T-cell (primary cell): ENCODE data around the gene DAPK1. TPM values are rescaled to one million over a fixed set of nuclear protein-coding genes. Genes with fewer than 3 reads are reported as not detected.

ENCODE experiments used
- ATAC-seq, 4 experiments: fragments of 200-7000 bp in 3 of 4; fragments of 150-1000 bp in 1 of 4; cut with Tn5 transposase; replicated peaks in 1 of 4; 1 replicate in 3 of 4; 2 replicates in 1 of 4; pipeline ENCODE4 v1.10.0; 2021; ENCODE audit warnings: moderate library complexity in 3 of 4, mild to moderate bottlenecking in 2 of 4, moderate number of reproducible peaks in 1 of 4
- CTCF ChIA-PET, 2 donors: fragments of 300-600 bp; sonication (Branson Sonifier 250); formaldehyde crosslinking; loops; one replicate each; lab custom pipeline; 2022; ENCODE audit warnings: antibody characterized with exemption in 2 of 2; lab: Charles Lee
- POLR2A ChIA-PET, 2 donors: fragments of 300-600 bp; sonication (Branson Sonifier 250); formaldehyde crosslinking; loops; one replicate each; lab custom pipeline; 2022; ENCODE audit warnings: antibody characterized with exemption in 2 of 2; lab: Charles Lee
- DNase-seq, 35 experiments: peaks; one replicate each; pipeline versions ENCODE4 v3.0.0 to v3.0.0-alpha.2; 2013 to 2023
- H3K27ac ChIP-seq: one replicate; pipeline ENCODE4 v1.5.1; 2013; ENCODE audit warnings: low read length
- H3K27me3 ChIP-seq, 2 experiments: replicated peaks in 1 of 2; 1 replicate in 1 of 2; 2 replicates in 1 of 2; pipeline versions ENCODE4 v1.6.1 to v1.7.0; 2013; ENCODE audit warnings: low read length in 1 of 2, mixed read lengths in 1 of 2; ENCODE audit not compliant: control insufficient read depth in 2 of 2, insufficient read depth in 2 of 2; ENCODE audit errors: extremely low read depth in 1 of 2
- H3K36me3 ChIP-seq, 2 donors: 1 replicate in 1 of 2; 2 replicates in 1 of 2; pipeline versions ENCODE4 v1.6.1 to v1.7.0; 2013; ENCODE audit warnings: low read length in 1 of 2; ENCODE audit not compliant: control insufficient read depth in 2 of 2, insufficient read depth in 1 of 2; ENCODE audit errors: extremely low read depth in 1 of 2
- H3K4me1 ChIP-seq, 2 experiments: 1 replicate in 1 of 2; 2 replicates in 1 of 2; pipeline versions ENCODE4 v1.6.1 to v1.7.0; 2013; ENCODE audit warnings: low read length in 2 of 2, mixed read lengths in 1 of 2; ENCODE audit not compliant: insufficient read depth in 2 of 2, control insufficient read depth in 1 of 2; ENCODE audit errors: extremely low read depth in 1 of 2
- H3K4me3 ChIP-seq, 2 donors: 1 replicate in 1 of 2; 2 replicates in 1 of 2; pipeline versions ENCODE4 v1.5.1 to v1.7.0; 2013; ENCODE audit warnings: mild to moderate bottlenecking in 2 of 2, low read length in 1 of 2, moderate library complexity in 1 of 2; ENCODE audit not compliant: control insufficient read depth in 1 of 2; ENCODE audit errors: extremely low read depth in 1 of 2
- H3K9me3 ChIP-seq: 2 replicates; pipeline ENCODE4 v1.7.0; 2013
- H3K27ac Mint-ChIP-seq, 2 donors: one replicate each; pipeline ENCODE4 v1.8.0; 2020 to 2021; ENCODE audit warnings: mild to moderate bottlenecking in 2 of 2, mixed read lengths in 2 of 2
- H3K27me3 Mint-ChIP-seq, 2 donors: one replicate each; pipeline ENCODE4 v1.8.0; 2021 to 2022; ENCODE audit warnings: mixed read lengths in 2 of 2
- H3K36me3 Mint-ChIP-seq: one replicate; pipeline ENCODE4 v1.8.0; 2021; ENCODE audit warnings: mixed read lengths
- H3K4me1 Mint-ChIP-seq, 3 donors: one replicate each; pipeline ENCODE4 v1.8.0; 2020 to 2022; ENCODE audit warnings: mixed read lengths in 3 of 3, mild to moderate bottlenecking in 1 of 3
- H3K4me3 Mint-ChIP-seq, 3 donors: one replicate each; pipeline ENCODE4 v1.8.0; 2020 to 2022; ENCODE audit warnings: mild to moderate bottlenecking in 3 of 3, mixed read lengths in 3 of 3, moderate library complexity in 3 of 3
- H3K9me3 Mint-ChIP-seq, 3 donors: one replicate each; pipeline ENCODE4 v1.8.0; 2020 to 2022; ENCODE audit warnings: mixed read lengths in 3 of 3
- WGBS: methylation state at CpG from one replicate; pipeline ENCODE4 v1.1.5; 2013; ENCODE audit warnings: missing lambda C conversion rate; ENCODE audit not compliant: insufficient coverage; 5-methylcytosine and 5-hydroxymethylcytosine counted together
- total RNA-seq, 35 experiments: library from RNA in 6 of 35; stranded (reverse) in 6 of 35; fragments of 120-200 nt in 1 of 35; gene quantifications; one replicate each; pipeline versions ENCODE4 v1.2.1 to v1.2.4 and lab custom pipeline; 2013 to 2026

DAPK1 gene
- total RNA-seq, 5 donors from 2014 or later (not counting 1 experiment from before 2014, with no cell fraction given), result 1.7 to 4.2 (median 2.8) TPM

GRCh38 chr9:87513880-87514535 lies 16.3 kb downstream of the DAPK1 start:
- Histone ChIP-seq H3K4me1 (peaks cover 0 to 2% of the 10 kb centered on the region in 2 experiments), H3K27ac (no peak overlapping the region), H3K4me3 (no peak overlapping the region), H3K36me3 (no peaks in the 10 kb centered on the region), H3K9me3 (no peaks in the 10 kb centered on the region), H3K27me3 (peaks cover 0 to 2% of the 10 kb centered on the region in 2 experiments)
- Mint-ChIP-seq H3K27me3 (peaks cover 6 to 9% of the 10 kb centered on the region in 2 donors), H3K4me1 (no peaks in the 10 kb centered on the region), H3K27ac (no peak overlapping the region), H3K9me3 (no peaks in the 10 kb centered on the region), H3K4me3 (no peak overlapping the region), H3K36me3 (no peaks in the 10 kb centered on the region)
- ChIA-PET CTCF (no interaction called here), POLR2A (no interaction called here)
- ATAC-seq, result no peak
- WGBS, result 100% methylated on average over 1 of the region's 3 CpGs
- DNase-seq, result no peak

DNA sequence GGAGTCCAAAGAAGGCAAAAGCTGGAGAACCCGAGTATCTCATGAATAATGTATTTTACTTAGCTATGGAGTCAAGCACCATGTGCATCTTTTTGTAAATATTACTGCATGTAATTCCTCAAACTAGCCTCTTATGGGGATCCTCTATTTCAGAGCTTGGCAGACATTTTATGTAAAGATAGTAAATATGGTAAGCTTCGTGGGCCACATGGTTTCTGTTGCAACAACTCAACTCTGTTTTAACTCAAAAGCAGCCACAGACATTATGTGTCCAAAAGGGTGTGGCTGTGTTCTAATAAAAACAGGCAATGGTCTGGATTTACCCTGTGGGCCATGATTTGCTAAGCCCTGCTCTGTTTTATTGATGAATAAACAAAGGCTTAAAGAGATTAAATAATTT lies 17.3 kb downstream of the DAPK1 start:
- DNase-seq (no peak), ATAC-seq (no peak)
- Histone ChIP-seq H3K36me3 (no peaks in the 10 kb centered on the region), H3K4me3 (no peak overlapping the region), H3K27me3 (peaks cover 0 to 2% of the 10 kb centered on the region in 2 experiments), H3K27ac (no peak overlapping the region), H3K9me3 (no peaks in the 10 kb centered on the region), H3K4me1 (peaks cover 0 to 4% of the 10 kb centered on the region in 2 experiments)
- peaks cover 0 to 3% (median 0%) of the 10 kb centered on the region in 3 donors for H3K4me1 Mint-ChIP-seq
- WGBS, result no CpG with 5 or more reads among the region's 2 CpGs
- CTCF ChIA-PET, result no interaction called here
- no peak overlapping the region for H3K27ac Mint-ChIP-seq
- H3K4me3 Mint-ChIP-seq, result no peak overlapping the region
- H3K9me3 Mint-ChIP-seq, result no peaks in the 10 kb centered on the region
- peaks cover 6 to 9% of the 10 kb centered on the region in 2 donors for H3K27me3 Mint-ChIP-seq
- no peaks in the 10 kb centered on the region for H3K36me3 Mint-ChIP-seq
- POLR2A ChIA-PET, result no interaction called here

- no peaks in the 10 kb centered on the region for H3K9me3 Mint-ChIP-seq
- ChIA-PET CTCF (interaction anchor here in 1 of 2 donors (0.6 kb wide), 1 partner anchor 205 kb away, joined by 3 read pairs; no protein-coding TSS in a partner anchor), POLR2A (no interaction called here)
- no peaks in the 10 kb centered on the region for H3K36me3 Mint-ChIP-seq
- ATAC-seq (no peak), DNase-seq (no peak)
- H3K4me1 Mint-ChIP-seq, result peaks cover 2 to 10% (median 4%) of the 10 kb centered on the region in 3 donors
- H3K4me3 ChIP-seq, result no peak overlapping the region
- H3K27ac Mint-ChIP-seq, result no peak overlapping the region
- H3K27me3 ChIP-seq, result peaks cover 0 to 2% of the 10 kb centered on the region in 2 experiments
- peaks cover 3 to 9% of the 10 kb centered on the region in 2 donors for H3K27me3 Mint-ChIP-seq
- WGBS, result 81% methylated on average over 8 of the region's 9 CpGs
- H3K27ac ChIP-seq, result no peak overlapping the region
- H3K4me1 ChIP-seq, result peaks cover 0 to 5% of the 10 kb centered on the region in 2 experiments
- no peaks in the 10 kb centered on the region for H3K9me3 ChIP-seq
- H3K36me3 ChIP-seq, result no peaks in the 10 kb centered on the region
- H3K4me3 Mint-ChIP-seq, result no peak overlapping the region
Observed at GRCh38 chr9:87515588-87516221, 18.0 kb downstream of the DAPK1 start.

- peaks cover 0 to 5% of the 10 kb centered on the region in 2 experiments for H3K4me1 ChIP-seq
- no peak overlapping the region for H3K27ac ChIP-seq
- no peaks in the 10 kb centered on the region for H3K36me3 ChIP-seq
- peaks cover 3 to 5% of the 10 kb centered on the region in 2 donors for H3K27me3 Mint-ChIP-seq
- POLR2A ChIA-PET, result no interaction called here
- H3K36me3 Mint-ChIP-seq, result no peaks in the 10 kb centered on the region
- 69% methylated on average over 10 of the region's 12 CpGs for WGBS
- no peak overlapping the region for H3K4me3 ChIP-seq
- no peaks in the 10 kb centered on the region for H3K9me3 Mint-ChIP-seq
- no peak overlapping the region for H3K4me3 Mint-ChIP-seq
- H3K27ac Mint-ChIP-seq, result no peak overlapping the region
- ATAC-seq (peak in 1 of 4 experiments; percentile 25), DNase-seq (peak in 1 of 35 experiments; percentile 23)
- CTCF ChIA-PET, result interaction anchor here in 1 of 2 donors (0.6 kb wide), 1 partner anchor 206 kb away, joined by 3 read pairs; no protein-coding TSS in a partner anchor
- H3K4me1 Mint-ChIP-seq, result peaks cover 2 to 10% (median 4%) of the 10 kb centered on the region in 3 donors
- H3K27me3 ChIP-seq, result peaks cover 0 to 2% of the 10 kb centered on the region in 2 experiments
- no peaks in the 10 kb centered on the region for H3K9me3 ChIP-seq
Observed at GRCh38 chr9:87516222-87516925, 18.7 kb downstream of the DAPK1 start.

DNA sequence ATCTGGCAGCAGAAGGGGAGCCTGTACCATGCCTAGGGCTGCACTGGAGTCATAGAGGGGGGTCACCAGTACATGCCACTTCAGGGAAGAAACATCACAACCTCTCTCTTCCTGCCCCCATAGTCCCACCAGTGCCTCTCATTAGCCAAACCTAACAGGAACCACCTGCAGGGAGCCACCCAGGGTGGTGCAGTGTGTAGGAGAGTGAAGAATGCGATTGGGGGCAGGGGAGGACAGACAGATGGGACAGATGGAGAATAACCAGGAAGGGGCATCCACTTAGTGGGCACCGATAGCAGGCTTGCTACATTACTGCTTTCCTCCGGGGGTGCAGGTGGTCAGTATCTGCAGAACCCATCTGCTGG lies 19.2 kb downstream of the DAPK1 start:
- H3K9me3 Mint-ChIP-seq, result no peaks in the 10 kb centered on the region
- Histone ChIP-seq H3K4me3 (no peak overlapping the region), H3K36me3 (no peaks in the 10 kb centered on the region), H3K4me1 (peaks cover 0 to 5% of the 10 kb centered on the region in 2 experiments), H3K27me3 (peaks cover 0 to 2% of the 10 kb centered on the region in 2 experiments), H3K9me3 (no peaks in the 10 kb centered on the region), H3K27ac (no peak overlapping the region)
- H3K27me3 Mint-ChIP-seq, result peaks cover 3 to 4% of the 10 kb centered on the region in 2 donors
- H3K4me3 Mint-ChIP-seq, result no peak overlapping the region
- WGBS, result 58% methylated on average over 3 of the region's 3 CpGs
- H3K4me1 Mint-ChIP-seq, result peaks cover 2 to 10% (median 4%) of the 10 kb centered on the region in 3 donors
- DNase-seq (no peak), ATAC-seq (no peak)
- H3K27ac Mint-ChIP-seq, result no peak overlapping the region
- ChIA-PET POLR2A (no interaction called here), CTCF (no interaction called here)
- H3K36me3 Mint-ChIP-seq, result no peaks in the 10 kb centered on the region

- no peaks in the 10 kb centered on the region for H3K9me3 Mint-ChIP-seq
- no peaks in the 10 kb centered on the region for H3K9me3 ChIP-seq
- H3K36me3 Mint-ChIP-seq, result no peaks in the 10 kb centered on the region
- CTCF ChIA-PET, result no interaction called here
- no peak overlapping the region for H3K27ac ChIP-seq
- whole genome bisulfite sequencing, result 100% methylated on average over 1 of the region's 6 CpGs
- peaks cover 0 to 5% of the 10 kb centered on the region in 2 experiments for H3K4me1 ChIP-seq
- H3K27me3 ChIP-seq, result peaks cover 0 to 2% of the 10 kb centered on the region in 2 experiments
- peaks cover 3 to 4% of the 10 kb centered on the region in 2 donors for H3K27me3 Mint-ChIP-seq
- no peak for ATAC-seq
- H3K4me1 Mint-ChIP-seq, result peaks cover 2 to 10% (median 4%) of the 10 kb centered on the region in 3 donors
- H3K4me3 Mint-ChIP-seq, result no peak overlapping the region
- H3K36me3 ChIP-seq, result no peaks in the 10 kb centered on the region
- H3K27ac Mint-ChIP-seq, result no peak overlapping the region
- no peak for DNase-seq
- no peak overlapping the region for H3K4me3 ChIP-seq
- POLR2A ChIA-PET, result no interaction called here
Observed at GRCh38 chr9:87517732-87518131, 20.1 kb downstream of the DAPK1 start.
